Tongue (tissue), 2 donors: ENCODE measurements around the gene SLC49A3. TPM values are rescaled to one million over a fixed set of nuclear protein-coding genes. Genes with fewer than 3 reads are reported as not detected.

Source experiments
- DNase-seq: peaks from one replicate; pipeline ENCODE4 v3.0.0-alpha.2; 2015
- total RNA-seq: library from RNA; depleted of rRNA; stranded (reverse); fragments of >200 nt; gene quantifications from one replicate; pipeline ENCODE4 v1.2.3, GENCODE V29; 2014

The SLC49A3 gene
- total RNA-seq, 1 donor from 2014 or later, result 3.7 TPM

DNA sequence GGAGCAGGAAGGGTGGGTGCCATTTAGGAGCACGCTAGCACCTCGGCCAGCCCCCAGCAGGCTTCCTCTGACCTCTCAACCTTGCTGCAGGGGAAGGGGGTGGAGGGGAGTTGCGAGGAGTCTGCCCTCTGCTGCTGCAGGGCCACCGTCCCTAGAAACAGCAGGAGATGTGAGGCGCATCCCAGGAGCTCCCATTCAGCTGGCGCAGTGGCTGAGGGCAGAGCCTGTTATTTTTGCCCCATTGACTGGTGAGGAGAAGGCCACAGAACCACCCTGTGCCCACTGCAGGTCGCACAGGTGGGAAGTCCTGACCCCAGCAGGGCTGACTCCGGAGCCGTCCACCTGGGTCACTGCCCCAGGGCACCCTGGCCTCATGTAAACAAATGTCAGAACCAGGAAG is 55.5 kb downstream of the SLC49A3 start:
- no peak for DNase-seq

- no peak for DNase-seq
Observed at GRCh38 chr4:632926-633325, 56.0 kb downstream of the SLC49A3 start.

- DNase-seq, result no peak
Observed at GRCh38 chr4:632196-632790, 56.7 kb downstream of the SLC49A3 start.

Other genes with a start within 250 kb of the SLC49A3 start
- gene ZNF721, start 190.0 kb downstream of the SLC49A3 start, total RNA-seq, result 63.1 TPM
- 35.7 TPM for gene PIGG, start 189.9 kb downstream of the SLC49A3 start, total RNA-seq
- gene TMEM271, start 112.9 kb downstream of the SLC49A3 start, total RNA-seq, result 0.41 TPM
- 3.5 TPM for gene PDE6B, start 63.6 kb downstream of the SLC49A3 start, total RNA-seq
- 103 TPM for gene ATP5ME, start 14.9 kb downstream of the SLC49A3 start, total RNA-seq
- 443 TPM for gene MYL5, start 14.6 kb downstream of the SLC49A3 start, total RNA-seq
- 62.0 TPM for gene PCGF3, start 16.7 kb upstream of the SLC49A3 start, total RNA-seq
- not detected for gene CPLX1, start 137.0 kb upstream of the SLC49A3 start, total RNA-seq
- 46.7 TPM for gene GAK, start 243.2 kb upstream of the SLC49A3 start, total RNA-seq
- gene TMEM175, start 243.3 kb upstream of the SLC49A3 start, total RNA-seq, result 16.7 TPM